GM23338 (cell line): Measurements from ENCODE around the gene BTBD9. TPM values are rescaled to one million over a fixed set of nuclear protein-coding genes. Genes with fewer than 3 reads are reported as not detected.

Source experiments
- ATAC-seq: fragments of 200-7000 bp; cut with Tn5 transposase; 3 replicates; pipeline ENCODE4 v1.9.1; 2020
- DNase-seq: peaks from one replicate; pipeline ENCODE4 v3.0.0-alpha.2; 2015; ENCODE audit warnings: low spot score
- H2AFZ ChIP-seq: fragments of 200-600 bp; sonication (generic); 2 replicates; pipeline ENCODE4 v1.8.0; 2016; ENCODE audit warnings: antibody characterized with exemption, mild to moderate bottlenecking, moderate library complexity
- H3F3A ChIP-seq: fragments of 200-600 bp; sonication (generic); replicated peaks from 2 replicates; pipeline ENCODE4 v1.8.0; 2017; ENCODE audit warnings: antibody characterized with exemption, mixed run types, low read depth
- H3K27ac ChIP-seq: fragments of 200-600 bp; sonication (generic); 2 replicates; pipeline ENCODE4 v1.6.1; 2016; ENCODE audit warnings: low read depth
- H3K27me3 ChIP-seq: fragments of 200-600 bp; sonication (generic); 2 replicates; pipeline ENCODE4 v1.8.0; 2016; ENCODE audit warnings: mild to moderate bottlenecking, mixed run types, moderate library complexity; ENCODE audit not compliant: insufficient read depth
- H3K36me3 ChIP-seq: fragments of 200-600 bp; sonication (generic); 2 replicates; pipeline ENCODE4 v1.8.0; 2016; ENCODE audit warnings: mild to moderate bottlenecking; ENCODE audit not compliant: insufficient read depth
- H3K4me1 ChIP-seq: fragments of 200-600 bp; sonication (generic); 2 replicates; pipeline ENCODE4 v1.8.0; 2016; ENCODE audit warnings: mild to moderate bottlenecking, moderate library complexity; ENCODE audit not compliant: insufficient read depth
- H3K4me2 ChIP-seq: fragments of 200-600 bp; sonication (generic); 2 replicates; pipeline ENCODE4 v1.7.1; 2017; ENCODE audit warnings: mixed run types
- H3K4me3 ChIP-seq: fragments of 200-600 bp; sonication (generic); 2 replicates; pipeline ENCODE4 v1.6.1; 2016; ENCODE audit warnings: mixed run types
- H3K79me2 ChIP-seq: fragments of 200-600 bp; sonication (generic); replicated peaks from 2 replicates; pipeline ENCODE4 v1.8.0; 2017; ENCODE audit warnings: mild to moderate bottlenecking; ENCODE audit not compliant: insufficient read depth
- H3K9me2 ChIP-seq: fragments of 200-600 bp; sonication (generic); 2 replicates; pipeline ENCODE4 v1.8.0; 2017; ENCODE audit not compliant: insufficient read depth
- H4K20me1 ChIP-seq: fragments of 200-600 bp; sonication (generic); replicated peaks from 2 replicates; pipeline ENCODE4 v1.8.0; 2017; ENCODE audit warnings: mild to moderate bottlenecking; ENCODE audit not compliant: insufficient read depth
- H3K27ac Mint-ChIP-seq: 2 replicates; pipeline ENCODE4 v1.8.0; 2020; ENCODE audit warnings: inconsistent platforms, mild to moderate bottlenecking, moderate library complexity, mixed read lengths
- H3K27me3 Mint-ChIP-seq: 3 replicates; pipeline ENCODE4 v1.8.0; 2022; ENCODE audit warnings: low read depth, mild to moderate bottlenecking, moderate library complexity, mixed read lengths, inconsistent platforms; ENCODE audit not compliant: insufficient read depth, poor library complexity
- H3K36me3 Mint-ChIP-seq: 3 replicates; pipeline ENCODE4 v1.8.0; 2021; ENCODE audit warnings: low read depth, mild to moderate bottlenecking, inconsistent platforms, moderate library complexity, mixed read lengths
- H3K4me1 Mint-ChIP-seq: 3 replicates; pipeline ENCODE4 v1.8.0; 2020; ENCODE audit warnings: mild to moderate bottlenecking, inconsistent platforms, mixed read lengths
- H3K4me3 Mint-ChIP-seq: 3 replicates; pipeline ENCODE4 v1.8.0; 2021; ENCODE audit warnings: moderate library complexity, mild to moderate bottlenecking, inconsistent platforms, mixed read lengths
- H3K9me3 Mint-ChIP-seq: 3 replicates; pipeline ENCODE4 v1.8.0; 2020; ENCODE audit warnings: moderate library complexity, mild to moderate bottlenecking, inconsistent platforms, mixed read lengths
- CREB1 ChIP-seq: fragments of 250-450 bp; sonication (Bioruptor Pico); IDR thresholded peaks from 2 replicates; pipeline ENCODE4 v1.5.0; 2020; ENCODE audit warnings: low read depth, mild to moderate bottlenecking, moderate library complexity
- EZH2 ChIP-seq: fragments of 200-600 bp; sonication (generic); IDR thresholded peaks from one replicate; pipeline ENCODE4 v1.8.0; 2017; ENCODE audit warnings: antibody characterized with exemption, mild to moderate bottlenecking, low read depth; ENCODE audit not compliant: unreplicated experiment
- EZH2phosphoT487 ChIP-seq: fragments of 200-600 bp; sonication (generic); IDR thresholded peaks from one replicate; pipeline ENCODE4 v1.8.1; 2018; ENCODE audit warnings: antibody characterized with exemption; ENCODE audit not compliant: unreplicated experiment
- JUNB ChIP-seq: IDR thresholded peaks from one replicate; pipeline ENCODE4 v1.6.1; 2016; ENCODE audit warnings: antibody characterized with exemption; ENCODE audit not compliant: unreplicated experiment
- NANOG ChIP-seq: IDR thresholded peaks from 2 replicates; pipeline ENCODE4 v1.6.1; 2016; ENCODE audit warnings: antibody characterized with exemption, borderline replicate concordance
- STAT1 ChIP-seq: IDR thresholded peaks from one replicate; pipeline ENCODE4 v1.6.1; 2016; ENCODE audit warnings: antibody characterized with exemption; ENCODE audit not compliant: unreplicated experiment
- ZNF114 ChIP-seq: fragments of 250-450 bp; sonication (Bioruptor Pico); IDR thresholded peaks from 2 replicates; pipeline ENCODE4 v1.5.0; 2020; ENCODE audit warnings: mild to moderate bottlenecking, moderate library complexity
- ZNF331 ChIP-seq: fragments of 250-450 bp; sonication (Bioruptor Pico); IDR thresholded peaks from 2 replicates; pipeline ENCODE4 v1.5.0; 2020; ENCODE audit warnings: low read depth, mild to moderate bottlenecking, moderate library complexity
- polyA plus RNA-seq: library from polyadenylated mRNA; unstranded; fragments of >200 nt; fragmentation: Nextera tagmentation; extraction: Ambion mirVana; gene quantifications from 2 replicates; pipeline ENCODE4 v1.2.1, GENCODE V29; 2016
- total RNA-seq: library from RNA; depleted of rRNA; stranded (reverse); fragments of >200 nt; shearing (Covaris generic); gene quantifications from 2 replicates; pipeline ENCODE4 v1.2.3, GENCODE V29; 2014
- TF ChIP-seq, protein P1 (sequence below), 2 experiments: fragments of 200-600 bp in 1 of 2; sonication (generic) in 1 of 2; conservative IDR thresholded peaks; 2 replicates each; pipeline versions ENCODE4 v1.5.1 to v1.6.1; 2016 to 2017; ENCODE audit warnings: antibody characterized with exemption in 2 of 2, low read depth in 2 of 2, mild to moderate bottlenecking in 2 of 2, moderate library complexity in 1 of 2
- TF ChIP-seq, protein P2 (sequence below): IDR thresholded peaks from 2 replicates; pipeline ENCODE4 v1.6.1; 2016; ENCODE audit warnings: antibody characterized with exemption

Gene BTBD9
- total and polyA plus RNA-seq, 2 experiments from 2014 or later, result 4.2 to 5.3 TPM

DNA sequence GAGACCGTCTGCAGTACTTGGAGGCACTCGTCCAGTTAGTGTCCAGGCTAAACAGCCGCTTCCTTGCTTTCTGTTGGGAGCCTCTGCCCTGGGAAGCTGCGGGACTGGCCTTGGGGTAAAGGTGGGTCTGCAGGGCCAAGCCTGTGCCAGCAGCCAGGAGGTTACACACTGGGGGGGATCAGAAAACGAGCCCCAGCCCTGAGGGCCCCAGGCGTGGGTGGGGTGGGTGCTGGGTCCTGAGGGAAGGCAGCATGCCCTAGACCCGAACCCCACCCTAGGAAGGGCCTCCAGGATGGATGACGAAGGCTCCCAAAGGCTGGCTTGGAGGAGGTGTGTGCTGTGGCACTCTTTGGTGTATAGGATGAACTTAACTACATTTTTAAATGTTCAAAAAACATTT lies 485.0 kb downstream of the BTBD9 start (continued):
- TF ChIP-seq, protein P1, sequence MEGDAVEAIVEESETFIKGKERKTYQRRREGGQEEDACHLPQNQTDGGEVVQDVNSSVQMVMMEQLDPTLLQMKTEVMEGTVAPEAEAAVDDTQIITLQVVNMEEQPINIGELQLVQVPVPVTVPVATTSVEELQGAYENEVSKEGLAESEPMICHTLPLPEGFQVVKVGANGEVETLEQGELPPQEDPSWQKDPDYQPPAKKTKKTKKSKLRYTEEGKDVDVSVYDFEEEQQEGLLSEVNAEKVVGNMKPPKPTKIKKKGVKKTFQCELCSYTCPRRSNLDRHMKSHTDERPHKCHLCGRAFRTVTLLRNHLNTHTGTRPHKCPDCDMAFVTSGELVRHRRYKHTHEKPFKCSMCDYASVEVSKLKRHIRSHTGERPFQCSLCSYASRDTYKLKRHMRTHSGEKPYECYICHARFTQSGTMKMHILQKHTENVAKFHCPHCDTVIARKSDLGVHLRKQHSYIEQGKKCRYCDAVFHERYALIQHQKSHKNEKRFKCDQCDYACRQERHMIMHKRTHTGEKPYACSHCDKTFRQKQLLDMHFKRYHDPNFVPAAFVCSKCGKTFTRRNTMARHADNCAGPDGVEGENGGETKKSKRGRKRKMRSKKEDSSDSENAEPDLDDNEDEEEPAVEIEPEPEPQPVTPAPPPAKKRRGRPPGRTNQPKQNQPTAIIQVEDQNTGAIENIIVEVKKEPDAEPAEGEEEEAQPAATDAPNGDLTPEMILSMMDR (conservative IDR thresholded peaks at IDR 0.05; ENCODE audit: low read depth in 2 of 2), result no peak
- no peak for TF ChIP-seq STAT1

DNA sequence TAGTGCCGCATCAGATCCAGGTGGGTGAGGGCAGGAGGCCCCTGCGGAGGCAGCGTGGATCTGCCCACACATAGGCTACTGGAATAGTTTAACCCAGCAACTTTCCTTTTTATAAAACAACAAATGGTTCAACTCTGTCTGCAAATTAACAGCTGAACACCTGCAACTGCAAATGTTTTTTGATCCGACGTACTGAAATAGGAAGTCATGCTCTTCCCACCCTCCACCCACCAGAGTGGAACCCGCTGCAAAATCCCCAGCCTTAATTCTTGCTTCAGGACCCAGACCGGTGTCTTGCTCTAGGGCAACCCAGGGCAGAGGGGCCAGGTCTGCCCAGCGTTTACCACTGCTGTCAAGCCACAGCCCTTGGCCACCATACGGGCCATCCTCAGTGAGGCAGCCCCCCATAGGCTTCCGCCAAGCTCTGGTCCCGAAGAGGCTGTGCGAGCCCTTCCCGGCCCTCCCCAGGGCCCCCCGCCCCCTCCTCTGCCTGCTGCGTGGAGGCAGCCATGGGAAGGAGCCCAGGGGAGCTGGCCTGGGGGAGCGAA lies 485.9 kb downstream of the BTBD9 start:
- Histone ChIP-seq H3K4me3 (no peak overlapping the region), H3K27me3 (no peaks in the 10 kb centered on the region), H3K36me3 (no peaks in the 10 kb centered on the region), H2AFZ (no peak overlapping the region), H3F3A (no peaks in the 10 kb centered on the region), H3K9me2 (no peaks in the 10 kb centered on the region), H3K4me1 (no peaks in the 10 kb centered on the region), H3K4me2 (no peak overlapping the region), H3K27ac (no peak overlapping the region), H4K20me1 (no peaks in the 10 kb centered on the region), H3K79me2 (0 out of 2 replicates have a peak, but pooled peaks cover 1% of the 10 kb centered on the region)
- TF ChIP-seq, protein P1 (conservative IDR thresholded peaks at IDR 0.05; ENCODE audit: low read depth in 2 of 2), result no peak
- TF ChIP-seq JUNB, result no peak
- no peak for TF ChIP-seq EZH2
- TF ChIP-seq ZNF331, result no peak
- no peak for TF ChIP-seq ZNF114 (CRISPR knock-in tag)
- TF ChIP-seq STAT1, result no peak
- H3K27ac Mint-ChIP-seq, result peak overlapping the region; percentile 50; the same call in 1 of the 2 replicates
- H3K4me3 Mint-ChIP-seq, result no peak overlapping the region
- H3K9me3 Mint-ChIP-seq, result no peaks in the 10 kb centered on the region
- ATAC-seq, result peak; percentile 19
- DNase-seq, result no peak
- H3K4me1 Mint-ChIP-seq, result peaks cover 17% of the 10 kb centered on the region
- H3K36me3 Mint-ChIP-seq, result no peaks in the 10 kb centered on the region
- H3K27me3 Mint-ChIP-seq, result peaks cover 15% of the 10 kb centered on the region

DNA sequence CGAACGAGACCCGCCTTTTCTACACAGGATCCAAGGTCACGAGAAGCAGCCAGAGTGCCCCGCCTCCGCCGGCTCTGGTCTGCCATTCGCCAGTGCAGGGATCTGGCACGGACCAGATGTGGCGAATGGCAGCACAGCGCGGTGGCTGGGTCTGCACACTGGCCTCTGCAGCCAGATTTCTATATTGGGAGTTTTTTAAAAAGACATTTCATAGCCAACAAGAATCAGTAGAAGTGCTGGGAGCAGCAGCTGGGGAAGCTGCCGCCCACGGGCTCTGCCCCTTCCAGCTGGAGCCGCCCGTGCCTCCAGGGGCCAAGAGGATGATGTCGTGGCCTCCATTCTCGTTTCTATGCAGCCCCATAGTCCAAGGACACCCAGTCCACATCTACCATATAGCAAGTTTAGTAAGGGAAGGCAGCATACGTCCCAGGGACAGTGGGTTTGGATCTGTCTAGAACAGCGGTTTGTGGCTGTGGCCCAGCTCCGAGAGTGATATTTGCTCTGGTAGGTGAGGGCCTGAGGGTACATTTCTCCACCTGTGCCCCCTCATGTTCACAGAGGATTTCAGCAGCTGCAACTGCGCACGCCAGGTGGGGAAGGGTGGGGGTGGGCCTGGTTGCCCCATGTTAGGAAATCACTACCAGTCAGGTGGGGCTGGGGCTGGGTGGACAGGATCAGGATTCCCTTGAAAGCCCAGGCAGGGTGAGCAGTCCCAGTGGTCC lies 486.5 kb downstream of the BTBD9 start:
- Histone ChIP-seq H2AFZ (no peak overlapping the region), H3K36me3 (no peaks in the 10 kb centered on the region), H3K27ac (no peak overlapping the region), H3K4me2 (no peak overlapping the region), H3K4me3 (no peak overlapping the region), H4K20me1 (no peaks in the 10 kb centered on the region), H3F3A (no peaks in the 10 kb centered on the region), H3K4me1 (no peaks in the 10 kb centered on the region; the same call in 1 of the 2 replicates), H3K9me2 (no peaks in the 10 kb centered on the region), H3K79me2 (peaks cover 5% of the 10 kb centered on the region; the same call in 1 of the 2 replicates), H3K27me3 (no peaks in the 10 kb centered on the region)
- ATAC-seq (no peak; the same call in 2 of the 3 replicates), DNase-seq (no peak)
- H3K4me3 Mint-ChIP-seq, result no peak overlapping the region
- peaks cover 15% of the 10 kb centered on the region for H3K27me3 Mint-ChIP-seq
- no peak for TF ChIP-seq ZNF114 (CRISPR knock-in tag)
- TF ChIP-seq EZH2, result no peak
- no peak for TF ChIP-seq CREB1 (CRISPR knock-in tag)
- no peak for TF ChIP-seq NANOG
- no peak for TF ChIP-seq EZH2phosphoT487
- TF ChIP-seq, protein P2, sequence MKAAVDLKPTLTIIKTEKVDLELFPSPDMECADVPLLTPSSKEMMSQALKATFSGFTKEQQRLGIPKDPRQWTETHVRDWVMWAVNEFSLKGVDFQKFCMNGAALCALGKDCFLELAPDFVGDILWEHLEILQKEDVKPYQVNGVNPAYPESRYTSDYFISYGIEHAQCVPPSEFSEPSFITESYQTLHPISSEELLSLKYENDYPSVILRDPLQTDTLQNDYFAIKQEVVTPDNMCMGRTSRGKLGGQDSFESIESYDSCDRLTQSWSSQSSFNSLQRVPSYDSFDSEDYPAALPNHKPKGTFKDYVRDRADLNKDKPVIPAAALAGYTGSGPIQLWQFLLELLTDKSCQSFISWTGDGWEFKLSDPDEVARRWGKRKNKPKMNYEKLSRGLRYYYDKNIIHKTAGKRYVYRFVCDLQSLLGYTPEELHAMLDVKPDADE, result no peak
- TF ChIP-seq JUNB, result no peak
- no peaks in the 10 kb centered on the region for H3K9me3 Mint-ChIP-seq
- peak overlapping the region; percentile 50; the same call in 1 of the 2 replicates for H3K27ac Mint-ChIP-seq
- H3K36me3 Mint-ChIP-seq, result no peaks in the 10 kb centered on the region
- peaks cover 21% of the 10 kb centered on the region for H3K4me1 Mint-ChIP-seq
